ENCODE measurements around the gene FOXJ2. TPM values are rescaled to one million over a fixed set of nuclear protein-coding genes. Genes with fewer than 3 reads are reported as not detected.
"Not testable (repeated sequence)": the region's sequence is repeated elsewhere in the genome, so short reads cannot be mapped to it uniquely, and the experiment has no call there.

Gene FOXJ2
- total RNA-seq, 1 donor from 2014 or later, result 23.4 TPM

DNA sequence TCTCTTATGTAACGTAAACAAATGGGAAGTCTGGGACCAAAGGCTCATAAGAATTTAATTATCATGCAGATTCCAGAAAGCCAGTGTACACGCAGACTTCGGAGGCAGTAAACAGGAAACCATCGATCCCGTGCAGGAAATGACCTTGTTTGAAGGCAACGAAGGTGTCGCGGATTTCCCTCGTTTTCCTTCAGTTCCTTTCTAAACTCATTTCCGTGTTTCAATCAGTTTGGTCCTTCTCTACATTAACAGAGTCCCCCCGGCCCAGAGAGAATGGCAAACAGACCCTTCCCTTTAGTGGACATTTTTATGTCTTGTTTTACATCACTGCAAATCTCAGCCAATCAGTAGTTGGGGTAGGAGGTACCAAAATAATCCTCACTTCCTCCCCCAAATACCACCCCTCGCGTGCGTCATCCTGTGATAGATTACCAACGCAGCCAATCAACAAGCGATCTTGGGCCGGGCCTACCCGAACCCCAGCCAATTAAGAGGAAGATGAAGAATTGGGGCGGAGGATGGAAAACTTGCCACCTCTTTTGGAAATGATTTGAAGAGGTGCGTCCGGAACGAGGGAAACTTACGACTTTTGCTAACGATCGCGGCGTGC, 6.1 kb upstream of the FOXJ2 start:
- intact Hi-C loops (cut with DNase I), result loop anchor here (2.0 kb wide), 1 partner anchor 54 kb away; no protein-coding TSS in a partner anchor
- peak; percentile 99 for ATAC-seq
- DNase-seq (ENCODE audit: missing footprints), result peak; percentile 96

DNA sequence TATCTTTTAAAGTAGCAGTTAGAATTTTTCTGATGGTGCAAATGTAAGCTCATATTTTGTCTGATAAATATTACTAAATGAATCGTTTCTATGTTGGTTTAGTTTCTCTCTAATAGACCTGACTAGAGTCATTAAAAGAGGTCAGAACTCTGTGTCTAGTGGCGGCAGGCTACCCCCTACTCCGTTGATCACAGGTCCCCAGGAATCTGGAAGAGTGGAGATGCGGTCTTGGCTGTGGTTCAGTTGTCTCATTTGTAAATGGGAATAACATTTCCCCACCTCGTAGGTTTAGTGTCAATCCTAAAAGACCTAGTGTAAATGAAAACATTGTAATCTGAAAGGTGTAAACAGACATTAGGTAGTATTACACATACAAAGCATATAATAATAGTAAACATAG, 4.7 kb upstream of the FOXJ2 start:
- intact Hi-C loops (cut with DNase I), result loop anchor here (2.0 kb wide), 1 partner anchor 53 kb away; no protein-coding TSS in a partner anchor

DNA sequence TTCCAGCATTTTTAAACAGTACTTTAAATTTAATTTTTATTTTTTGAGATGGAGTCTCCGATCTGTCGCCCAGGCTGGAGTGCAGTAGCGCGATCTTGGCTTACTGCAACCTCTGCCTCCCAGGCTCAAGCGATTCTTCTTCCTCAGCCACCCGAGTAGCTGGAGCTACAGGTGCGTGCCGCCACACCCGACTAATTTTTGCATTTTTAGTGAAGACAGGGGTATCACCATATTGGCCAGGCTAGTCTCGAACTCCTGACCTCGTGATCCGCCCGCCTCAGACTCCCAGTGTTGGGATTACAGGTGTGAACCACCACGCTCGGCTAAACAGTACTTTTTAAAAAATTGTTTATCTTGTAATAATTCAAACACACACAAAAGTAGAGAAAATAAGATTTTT, 4.2 kb upstream of the FOXJ2 start:
- no peak for DNase-seq (ENCODE audit: missing footprints)
- no peak for ATAC-seq
- intact Hi-C loops (cut with DNase I), result no loop called here

More for the DNA sequence above, 4.7 kb upstream of the FOXJ2 start:
- ATAC-seq, result no peak
- DNase-seq (ENCODE audit: missing footprints), result no peak

DNA sequence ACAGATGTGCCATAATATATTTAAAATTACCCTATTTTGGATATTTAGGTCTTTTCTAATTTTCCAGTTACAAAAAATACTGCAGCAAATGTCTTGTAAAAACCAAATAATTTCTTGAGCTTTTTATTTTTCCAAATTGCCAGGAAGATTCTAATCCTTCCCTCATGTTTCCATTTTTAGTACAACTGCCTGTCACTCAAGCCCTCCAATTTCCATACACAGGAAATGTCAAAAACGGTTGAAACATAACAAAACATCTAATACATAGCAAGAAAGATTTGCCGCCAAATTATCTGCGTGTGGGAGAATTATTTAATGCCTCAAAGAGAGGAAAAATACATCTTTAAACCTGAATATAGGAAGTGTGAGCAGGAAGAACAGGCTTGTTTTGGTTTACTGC, 2.3 kb upstream of the FOXJ2 start:
- intact Hi-C loops (cut with DNase I), result no loop called here
- ATAC-seq (no peak), DNase-seq (ENCODE audit: missing footprints) (no peak)

DNA sequence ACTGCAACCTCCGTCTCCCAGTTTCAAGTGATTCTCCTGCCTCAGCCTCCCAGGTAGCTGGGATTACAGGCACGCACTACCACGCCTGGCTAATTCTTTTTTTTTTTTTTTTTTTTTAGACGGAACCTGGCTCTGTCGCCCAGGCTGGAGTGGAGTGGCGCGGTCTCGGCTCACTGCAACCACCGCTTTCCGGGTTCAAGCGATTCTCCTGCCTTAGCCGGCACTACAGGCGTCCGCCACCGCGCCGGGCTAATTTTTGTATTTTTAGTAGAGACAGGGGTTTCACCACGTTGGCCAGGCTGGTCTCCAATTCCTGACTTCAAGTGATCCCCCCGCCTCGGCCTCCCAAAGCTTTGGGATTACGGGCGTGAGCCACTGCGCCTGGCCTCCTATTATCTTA, 1.5 kb upstream of the FOXJ2 start:
- ATAC-seq; intact Hi-C loops (cut with DNase I); DNase-seq (ENCODE audit: missing footprints): not testable (repeated sequence)

DNA sequence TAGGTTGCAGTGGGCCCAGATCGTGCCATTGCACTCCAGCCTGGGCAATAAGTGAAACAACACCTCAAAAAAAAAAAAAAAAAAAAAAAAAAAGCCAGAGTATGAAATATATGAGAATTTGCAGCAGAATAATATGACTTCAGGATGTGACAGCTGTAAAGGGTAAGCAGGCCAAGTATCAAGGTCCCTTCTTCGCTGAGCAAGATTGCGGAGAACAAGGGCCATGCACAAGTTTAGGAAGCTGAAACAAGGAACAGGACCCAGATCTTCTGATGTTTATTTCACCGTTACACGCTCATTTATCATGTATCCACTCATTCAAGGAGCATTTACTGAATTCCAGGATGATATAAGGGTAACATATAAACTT, 659 bp upstream of the FOXJ2 start:
- no peak for ATAC-seq
- intact Hi-C loops (cut with DNase I), result no loop called here

DNA sequence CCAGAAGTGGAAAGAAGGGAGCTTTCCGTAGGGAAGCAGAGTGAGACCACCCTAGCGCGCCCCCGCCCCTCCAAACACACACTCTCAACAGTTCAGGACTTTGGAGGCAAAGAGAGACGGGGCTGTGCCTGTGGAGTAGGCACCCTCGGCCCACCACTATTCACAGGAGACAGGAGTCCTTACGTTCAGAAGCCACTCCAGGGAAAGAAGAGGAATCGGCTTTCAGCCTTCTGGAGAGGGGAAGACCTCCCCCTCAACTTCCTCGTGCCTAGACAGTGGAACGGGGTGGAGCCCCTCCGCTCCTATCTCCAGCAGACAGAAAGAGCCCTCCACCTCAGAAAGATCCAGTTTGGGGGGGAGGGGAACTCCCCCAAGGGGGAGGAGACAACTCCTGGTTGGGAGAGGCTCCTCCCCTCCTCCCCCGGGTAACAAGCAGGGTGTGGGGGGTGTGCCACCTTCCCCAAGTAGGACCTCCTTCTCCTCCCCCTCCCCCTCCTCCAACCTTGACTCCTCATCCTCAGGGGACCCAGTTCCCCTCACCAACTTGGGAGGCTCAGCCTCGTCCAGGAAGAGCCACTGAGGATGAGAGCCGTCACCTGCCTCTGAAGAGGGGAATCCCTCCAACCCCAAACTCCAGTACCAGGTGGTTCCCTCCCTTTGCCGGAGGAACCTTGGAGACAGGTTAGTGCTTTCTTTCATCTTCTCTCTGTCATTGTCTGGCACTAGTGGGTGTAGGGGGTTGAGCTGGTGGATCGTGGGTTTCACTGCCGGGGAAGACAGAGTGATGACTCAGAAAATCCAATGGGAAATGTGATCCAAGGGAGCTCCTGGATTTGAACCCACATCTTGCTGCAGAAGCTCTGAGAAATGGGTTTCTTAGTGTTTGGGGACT, 883 bp downstream of the FOXJ2 start:
- DNase-seq (ENCODE audit: missing footprints) (no peak), ATAC-seq (peak; percentile 62)
- intact Hi-C loops (cut with DNase I), result no loop called here

More for the DNA sequence above, 659 bp upstream of the FOXJ2 start:
- no peak for DNase-seq (ENCODE audit: missing footprints)

DNA sequence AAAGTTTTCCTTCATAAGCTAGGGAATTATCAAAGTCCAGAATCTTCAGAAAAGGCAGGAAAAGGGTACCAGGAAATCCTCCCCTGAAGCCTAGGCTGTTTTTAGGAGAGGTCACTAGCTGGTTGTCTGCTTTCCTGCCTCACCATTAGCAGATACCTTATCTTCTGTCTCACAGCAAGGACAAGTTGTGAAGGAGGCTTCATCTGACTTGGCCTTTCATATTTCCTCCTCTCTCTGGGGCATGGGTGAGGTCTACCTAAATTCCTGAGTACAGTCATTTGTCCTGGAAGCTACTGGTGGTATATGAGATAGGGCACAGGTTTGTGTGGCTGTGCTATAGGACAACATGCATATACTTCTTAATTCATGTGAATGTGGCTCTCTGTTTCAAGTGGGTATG, 2.3 kb downstream of the FOXJ2 start:
- intact Hi-C loops (cut with DNase I), result no loop called here
- ATAC-seq (no peak), DNase-seq (ENCODE audit: missing footprints) (no peak)

DNA sequence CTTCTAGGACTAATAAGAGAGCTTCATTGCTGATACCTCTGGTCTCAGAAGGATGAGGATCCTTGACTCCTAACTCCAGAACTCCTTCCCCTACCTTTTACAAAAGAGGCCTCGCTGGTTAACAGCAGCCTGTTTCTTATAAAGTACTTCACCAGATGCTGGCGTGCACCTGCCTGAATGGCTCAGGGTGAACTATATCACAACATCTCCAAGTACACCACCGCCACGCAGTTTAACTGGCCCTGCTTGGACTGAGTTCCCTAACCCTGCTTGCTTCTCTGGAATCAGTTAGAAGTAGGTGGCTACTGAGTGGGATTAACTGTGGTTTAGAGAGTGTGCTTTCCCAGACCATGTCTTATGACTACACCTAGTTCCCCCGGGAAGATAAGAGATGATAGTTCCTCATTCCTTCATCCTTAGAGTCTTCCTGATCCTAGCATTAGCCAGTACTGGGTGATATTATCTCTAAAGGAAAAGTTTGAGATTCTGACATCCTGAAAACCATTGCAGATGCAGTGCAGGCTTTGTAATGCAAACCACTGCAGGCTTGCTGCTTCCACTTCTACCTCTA, 3.0 kb downstream of the FOXJ2 start:
- ATAC-seq (no peak), DNase-seq (ENCODE audit: missing footprints) (no peak)
- intact Hi-C loops (cut with DNase I), result no loop called here

DNA sequence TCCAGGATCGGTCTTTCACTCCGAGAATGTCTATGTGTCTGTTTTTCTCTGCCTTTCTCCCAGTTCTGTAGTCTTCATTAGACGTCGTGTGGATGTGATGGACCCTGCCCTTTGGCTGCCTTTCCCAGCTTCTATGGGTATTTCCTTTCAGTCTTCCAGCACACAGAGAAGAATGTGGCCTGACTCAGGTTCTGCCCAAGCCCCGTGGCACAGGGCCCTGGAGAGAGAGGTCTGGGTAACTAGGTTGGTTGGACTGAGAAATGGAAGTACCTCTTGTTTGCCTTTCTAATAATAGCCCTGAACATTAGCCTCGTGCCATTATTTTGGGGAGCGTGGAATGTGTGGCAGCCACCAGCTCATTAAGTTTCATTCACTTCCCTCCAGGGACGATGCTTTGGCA, 3.8 kb downstream of the FOXJ2 start:
- peak; percentile 27 for ATAC-seq
- no peak for DNase-seq (ENCODE audit: missing footprints)
- intact Hi-C loops (cut with DNase I), result no loop called here

DNA sequence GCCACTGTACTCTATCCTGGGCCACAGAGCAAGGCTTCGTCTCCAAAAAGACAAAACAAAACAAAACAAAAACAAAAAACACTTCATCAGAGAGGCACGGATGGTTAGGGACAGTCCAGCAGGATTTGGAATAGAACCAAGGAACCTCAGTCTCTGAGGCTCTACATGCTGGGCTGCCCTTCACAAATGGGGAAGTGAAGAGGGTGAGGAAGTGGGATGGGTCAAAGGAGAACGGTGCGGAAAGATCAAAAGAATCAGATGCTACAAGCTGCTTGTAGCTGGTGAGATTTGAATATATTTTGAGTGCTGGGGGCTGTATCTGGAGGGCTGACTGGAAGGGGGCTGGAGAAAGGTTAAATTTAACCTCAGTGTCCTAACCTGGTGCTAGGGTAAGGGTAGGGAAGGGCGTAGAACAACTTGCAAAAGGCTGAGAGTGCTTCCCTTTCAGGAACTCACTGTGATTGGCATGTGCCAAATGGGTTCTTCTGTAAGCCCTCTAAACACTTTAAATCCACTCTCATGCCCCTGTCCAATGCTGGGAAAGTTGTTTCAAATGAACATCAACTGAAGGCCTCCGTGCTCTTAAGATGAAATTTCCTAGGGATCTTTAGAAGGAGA, 4.6 kb downstream of the FOXJ2 start:
- DNase-seq (ENCODE audit: missing footprints), result no peak
- no peak for ATAC-seq
- intact Hi-C loops (cut with DNase I), result no loop called here

DNA sequence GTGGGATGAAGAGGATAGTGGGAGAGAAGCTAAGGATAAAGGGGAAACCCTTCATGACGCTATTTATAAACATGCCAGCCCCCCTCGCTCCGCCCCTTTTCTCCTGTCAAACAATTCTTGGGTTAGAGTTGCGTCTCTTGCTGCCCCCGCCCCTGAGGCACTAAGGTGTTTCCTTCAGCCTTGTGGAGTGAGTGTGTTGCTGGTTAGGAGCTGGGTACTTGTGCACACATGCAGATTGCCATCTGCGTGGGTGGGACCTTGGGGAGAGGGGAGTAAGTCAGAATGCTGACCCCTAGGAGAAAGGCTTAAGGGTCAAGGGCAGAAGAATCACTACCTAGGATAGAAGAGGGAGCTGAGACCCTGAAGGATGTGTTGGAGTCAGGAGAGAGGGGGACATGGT, 5.4 kb downstream of the FOXJ2 start:
- intact Hi-C loops (cut with DNase I), result no loop called here
- ATAC-seq (no peak), DNase-seq (ENCODE audit: missing footprints) (no peak)

DNA sequence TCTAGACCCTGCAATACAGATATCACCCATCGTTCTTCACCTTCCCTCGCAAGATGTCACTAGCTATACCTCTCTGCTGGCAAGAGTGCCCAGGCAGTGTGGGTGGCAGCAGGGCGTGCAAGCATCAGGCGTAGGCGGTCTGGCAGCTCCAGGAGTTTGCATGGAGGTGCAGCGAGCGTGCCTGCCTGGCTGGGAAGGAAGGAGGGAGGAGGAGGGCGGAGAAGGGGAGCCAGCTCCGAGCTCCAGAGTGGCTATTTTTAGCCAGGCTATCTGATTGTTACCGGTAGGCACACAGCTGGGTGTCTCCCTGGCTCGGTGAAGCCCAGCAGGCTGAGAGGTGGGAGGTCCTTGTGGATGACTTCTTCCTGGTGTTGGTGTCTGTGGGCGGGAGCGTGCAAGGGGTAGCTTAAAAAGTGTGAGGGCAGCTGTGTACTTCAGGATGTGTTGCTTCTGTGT, 6.2 kb downstream of the FOXJ2 start:
- intact Hi-C loops (cut with DNase I), result no loop called here
- DNase-seq (ENCODE audit: missing footprints) (peak; percentile 68), ATAC-seq (peak; percentile 91)

DNA sequence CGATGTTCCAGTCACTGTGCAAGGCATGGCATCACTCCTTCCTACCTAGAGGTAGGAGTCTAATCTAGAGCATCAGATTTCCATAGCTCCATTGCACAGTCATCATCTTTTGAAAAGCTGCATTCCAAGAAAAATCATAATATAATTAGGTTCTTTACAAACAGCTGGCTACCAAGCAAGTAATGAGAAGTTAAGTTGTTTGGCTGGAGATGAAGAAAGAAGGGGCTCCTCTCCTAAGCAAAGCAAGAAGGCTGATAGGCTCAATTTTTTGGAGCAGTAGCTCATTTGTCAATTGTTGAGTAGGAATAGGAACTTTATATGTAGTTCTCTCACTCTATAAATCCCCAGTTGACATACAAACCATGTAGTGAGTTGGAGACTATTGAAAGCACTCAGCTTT, 8.3 kb downstream of the FOXJ2 start:
- ATAC-seq (no peak), DNase-seq (ENCODE audit: missing footprints) (no peak)
- intact Hi-C loops (cut with DNase I), result no loop called here

DNA sequence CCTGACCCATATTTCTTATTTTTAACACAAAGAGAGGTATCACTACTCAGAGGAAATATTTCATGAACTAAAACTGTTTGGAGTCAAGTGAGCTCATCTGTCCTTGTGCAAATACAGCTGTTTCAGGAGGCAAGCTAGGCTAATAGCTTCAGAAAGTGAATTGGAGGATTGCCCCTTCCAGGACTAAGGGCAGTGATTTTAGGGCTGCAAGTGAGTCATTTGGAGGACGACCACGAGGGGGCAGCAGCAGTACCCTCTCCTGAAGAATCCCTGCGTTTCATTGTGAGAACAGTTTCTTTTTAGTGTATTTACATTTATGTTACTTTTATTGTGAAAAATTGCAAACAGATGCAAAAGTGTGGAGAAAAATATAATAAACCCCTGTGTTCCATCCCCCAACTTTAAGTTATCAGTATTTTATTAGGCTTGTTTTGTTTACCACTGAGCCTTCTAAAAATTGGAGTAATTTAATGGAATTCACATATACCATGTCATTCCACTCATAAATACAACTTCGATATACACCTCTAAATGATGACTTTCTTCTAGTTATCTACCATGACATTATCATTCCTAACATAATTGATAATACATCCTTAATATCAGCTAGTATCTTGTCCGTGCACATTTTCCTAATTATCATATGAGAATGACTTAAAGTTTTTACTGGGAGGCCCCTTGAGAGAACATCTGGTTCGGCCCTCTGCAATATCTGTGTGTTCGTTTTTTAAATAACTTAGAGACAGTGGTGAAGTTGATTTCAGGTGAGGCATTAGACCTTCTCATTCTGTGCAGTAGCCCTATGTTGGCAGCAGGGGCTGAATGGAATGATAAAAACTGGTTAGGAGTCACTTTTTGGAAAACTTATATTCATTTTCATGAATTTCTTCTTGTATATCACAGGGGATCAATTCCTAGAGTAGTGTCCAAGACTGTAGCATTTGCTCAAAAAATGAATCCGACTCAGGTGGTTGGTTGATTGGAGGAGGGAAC, 13.7 kb downstream of the FOXJ2 start:
- intact Hi-C loops (cut with DNase I), result no loop called here
- DNase-seq (ENCODE audit: missing footprints) (peak; percentile 86), ATAC-seq (peak; percentile 65)

DNA sequence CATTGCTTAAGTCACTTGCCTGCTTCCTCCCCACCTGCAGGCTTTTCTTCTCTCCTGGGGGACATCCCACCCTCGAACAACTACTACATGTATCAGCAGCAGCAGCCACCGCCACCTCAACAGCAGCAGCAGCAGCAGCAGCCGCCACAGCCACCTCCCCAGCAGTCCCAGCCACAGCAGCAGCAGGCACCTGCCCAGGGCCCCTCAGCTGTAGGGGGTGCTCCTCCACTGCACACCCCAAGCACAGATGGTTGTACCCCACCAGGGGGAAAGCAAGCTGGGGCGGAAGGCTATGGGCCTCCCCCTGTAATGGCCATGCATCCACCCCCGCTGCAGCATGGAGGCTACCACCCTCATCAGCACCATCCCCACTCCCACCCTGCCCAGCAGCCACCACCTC, 15.3 kb downstream of the FOXJ2 start:
- no peak for ATAC-seq

DNA sequence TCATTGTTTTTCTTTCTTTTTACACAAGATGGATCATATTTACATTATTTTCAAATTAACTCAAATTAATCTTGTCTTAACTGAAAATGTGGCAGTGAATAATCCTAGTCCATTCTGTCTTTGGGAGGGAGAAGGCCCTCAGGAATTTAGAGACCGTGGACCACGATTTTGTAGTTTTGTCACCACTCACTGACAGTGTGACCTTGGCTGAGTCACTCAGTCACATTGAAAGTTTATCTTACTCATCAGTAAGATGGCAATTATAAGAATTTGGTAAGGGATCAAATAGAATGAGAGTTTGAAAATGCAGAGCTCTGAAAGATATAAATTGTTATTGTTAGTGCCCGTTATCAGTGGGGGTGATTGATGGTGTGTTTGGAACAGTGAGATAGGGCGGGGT, 16.4 kb downstream of the FOXJ2 start:
- no peak for ATAC-seq
- intact Hi-C loops (cut with DNase I), result no loop called here
- DNase-seq (ENCODE audit: missing footprints), result no peak

More for the DNA sequence above, 15.3 kb downstream of the FOXJ2 start:
- intact Hi-C loops (cut with DNase I), result no loop called here
- DNase-seq (ENCODE audit: missing footprints), result no peak

DNA sequence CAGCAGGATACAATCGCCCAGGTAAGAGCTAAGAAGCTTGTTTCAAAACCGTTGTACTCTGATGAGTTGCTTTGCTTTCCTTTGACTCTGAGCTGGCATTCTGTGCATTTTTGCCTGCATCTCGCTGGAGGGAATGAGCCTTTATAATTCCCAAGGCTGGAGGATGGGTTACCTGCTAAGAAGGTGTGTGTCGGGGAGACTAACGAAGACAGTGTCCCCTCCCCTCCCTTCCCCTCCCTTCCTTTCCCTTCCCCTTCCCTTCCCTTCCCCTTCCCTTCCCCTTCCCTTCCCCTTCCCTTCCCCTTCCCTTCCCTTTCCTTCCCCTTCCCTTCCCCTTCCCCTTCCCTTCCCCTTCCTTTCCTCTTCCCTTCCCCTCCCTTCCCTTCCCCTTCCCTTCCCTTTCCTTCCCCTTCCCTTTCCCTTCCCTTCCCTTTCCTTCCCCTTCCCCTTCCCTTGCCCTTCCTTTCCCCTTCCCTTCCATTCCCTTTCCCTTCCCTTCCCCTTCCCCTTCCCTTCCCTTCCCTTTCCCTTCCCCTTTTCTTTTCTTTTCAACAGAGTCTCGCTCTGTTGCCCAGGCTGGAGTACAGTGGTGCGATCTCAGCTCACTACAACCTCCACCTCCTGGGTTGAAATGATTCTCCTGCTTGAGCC, 18.2 kb downstream of the FOXJ2 start:
- intact Hi-C loops (cut with DNase I), result no loop called here
- no peak for DNase-seq (ENCODE audit: missing footprints)
- no peak for ATAC-seq
